Hepatocyte (in vitro differentiated cells): ENCODE results near the gene SND1.

ENCODE experiments used
- EZH2 ChIP-seq: fragments of 200-600 bp; sonication (generic); IDR thresholded peaks from 2 replicates; pipeline ENCODE4 v1.6.1; 2016; ENCODE audit warnings: antibody characterized with exemption, mild to moderate bottlenecking, borderline replicate concordance
- EZH2phosphoT487 ChIP-seq: fragments of 200-600 bp; sonication (generic); IDR thresholded peaks from one replicate; pipeline ENCODE4 v1.6.1; 2018; ENCODE audit warnings: antibody characterized with exemption, mild to moderate bottlenecking, low read depth, moderate library complexity; ENCODE audit not compliant: unreplicated experiment, severe bottlenecking
- TF ChIP-seq, protein P1 (sequence below): fragments of 200-600 bp; sonication (generic); IDR thresholded peaks from 2 replicates; pipeline ENCODE4 v1.5.1; 2016; ENCODE audit warnings: antibody characterized with exemption, mild to moderate bottlenecking; ENCODE audit not compliant: poor library complexity

DNA sequence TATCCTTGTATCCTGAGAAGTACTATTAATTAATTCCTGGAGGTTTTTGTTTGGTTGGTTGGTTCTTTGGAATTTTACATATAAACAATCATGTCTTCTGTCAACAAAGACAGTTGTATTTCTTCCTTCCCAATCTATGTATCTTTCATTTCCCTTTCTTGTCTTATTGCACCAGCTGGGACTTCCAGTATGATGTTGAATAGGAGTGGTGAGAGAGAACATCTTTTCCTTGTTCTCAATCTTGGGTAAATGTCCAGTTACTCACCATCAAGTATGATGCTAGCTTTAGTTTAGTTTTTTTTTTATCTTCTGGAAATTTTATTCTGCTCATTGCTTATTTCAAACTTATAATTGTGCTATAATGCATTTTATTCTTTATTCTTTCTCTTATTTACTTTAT is 26.7 kb upstream of the SND1 start:
- TF ChIP-seq EZH2 (no peak), EZH2phosphoT487 (no peak)
- TF ChIP-seq, protein P1, sequence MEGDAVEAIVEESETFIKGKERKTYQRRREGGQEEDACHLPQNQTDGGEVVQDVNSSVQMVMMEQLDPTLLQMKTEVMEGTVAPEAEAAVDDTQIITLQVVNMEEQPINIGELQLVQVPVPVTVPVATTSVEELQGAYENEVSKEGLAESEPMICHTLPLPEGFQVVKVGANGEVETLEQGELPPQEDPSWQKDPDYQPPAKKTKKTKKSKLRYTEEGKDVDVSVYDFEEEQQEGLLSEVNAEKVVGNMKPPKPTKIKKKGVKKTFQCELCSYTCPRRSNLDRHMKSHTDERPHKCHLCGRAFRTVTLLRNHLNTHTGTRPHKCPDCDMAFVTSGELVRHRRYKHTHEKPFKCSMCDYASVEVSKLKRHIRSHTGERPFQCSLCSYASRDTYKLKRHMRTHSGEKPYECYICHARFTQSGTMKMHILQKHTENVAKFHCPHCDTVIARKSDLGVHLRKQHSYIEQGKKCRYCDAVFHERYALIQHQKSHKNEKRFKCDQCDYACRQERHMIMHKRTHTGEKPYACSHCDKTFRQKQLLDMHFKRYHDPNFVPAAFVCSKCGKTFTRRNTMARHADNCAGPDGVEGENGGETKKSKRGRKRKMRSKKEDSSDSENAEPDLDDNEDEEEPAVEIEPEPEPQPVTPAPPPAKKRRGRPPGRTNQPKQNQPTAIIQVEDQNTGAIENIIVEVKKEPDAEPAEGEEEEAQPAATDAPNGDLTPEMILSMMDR = no peak
